Measurements from ENCODE around the gene TBX2. TPM values are rescaled to one million over a fixed set of nuclear protein-coding genes. Genes with fewer than 3 reads are reported as not detected.

The TBX2 gene
- total RNA-seq, 1 donor from 2014 or later = not detected

GRCh38 chr17:61411261-61412142 lies 11.9 kb downstream of the TBX2 start:
- Mint-ChIP-seq H3K4me3 (peak overlapping the region; percentile 83), H3K27me3 (ENCODE audit: insufficient read depth, low read depth) (peaks cover 53% of the 10 kb centered on the region), H3K4me1 (peaks cover 16% of the 10 kb centered on the region), H3K9me3 (no peaks in the 10 kb centered on the region), H3K27ac (no peak overlapping the region), H3K36me3 (no peaks in the 10 kb centered on the region)
- no peak overlapping the region for H3K27ac ChIP-seq
- no peaks in the 10 kb centered on the region for H3K36me3 ChIP-seq
- peak overlapping the region; percentile 80 for H3K4me2 ChIP-seq
- peaks cover 100% of the 10 kb centered on the region for H3K27me3 ChIP-seq
- TF ChIP-seq EZH2phosphoT487 (IDR thresholded peaks at IDR 0.05) (peak; percentile 63), CTCF (IDR thresholded peaks at IDR 0.05) (peak; percentile 48), EZH2 (IDR thresholded peaks at IDR 0.05) (peak; percentile 62)
- H3K4me3 ChIP-seq = peak overlapping the region; percentile 51
- H4K20me1 ChIP-seq (ENCODE audit: low read depth) = peaks cover 44% of the 10 kb centered on the region
- peaks cover 31% of the 10 kb centered on the region for H3F3A ChIP-seq (ENCODE audit: low read depth)
- H3K4me1 ChIP-seq = peaks cover 7% of the 10 kb centered on the region
- DNase-seq (ENCODE audit: low spot score) = peak; percentile 87
- H3K9ac ChIP-seq = no peak overlapping the region
- H3K9me3 ChIP-seq (ENCODE audit: low read depth) = no peaks in the 10 kb centered on the region
- H2AFZ ChIP-seq (replicated peaks) = peak overlapping the region; percentile 22
- H3K79me2 ChIP-seq (ENCODE audit: low read depth) = no peaks in the 10 kb centered on the region

GRCh38 chr17:61412143-61412859 lies 12.7 kb downstream of the TBX2 start:
- TF ChIP-seq CTCF (IDR thresholded peaks at IDR 0.05) (peak; percentile 96), EZH2 (IDR thresholded peaks at IDR 0.05) (peak; percentile 80), EZH2phosphoT487 (IDR thresholded peaks at IDR 0.05) (peak; percentile 45)
- peaks cover 36% of the 10 kb centered on the region for H4K20me1 ChIP-seq (ENCODE audit: low read depth)
- H3K79me2 ChIP-seq (ENCODE audit: low read depth) = no peaks in the 10 kb centered on the region
- no peak overlapping the region for H3K27ac Mint-ChIP-seq
- peaks cover 31% of the 10 kb centered on the region for H3F3A ChIP-seq (ENCODE audit: low read depth)
- H3K27ac ChIP-seq = no peak overlapping the region
- H3K4me3 Mint-ChIP-seq = peak overlapping the region; percentile 66
- DNase-seq (ENCODE audit: low spot score) = peak; percentile 92
- H3K9ac ChIP-seq = no peak overlapping the region
- peak overlapping the region; percentile 89 for H2AFZ ChIP-seq (replicated peaks)
- H3K36me3 ChIP-seq = no peaks in the 10 kb centered on the region
- H3K27me3 ChIP-seq = peaks cover 98% of the 10 kb centered on the region
- peaks cover 16% of the 10 kb centered on the region for H3K4me1 Mint-ChIP-seq
- peaks cover 9% of the 10 kb centered on the region for H3K4me1 ChIP-seq
- peak overlapping the region; percentile 51 for H3K4me3 ChIP-seq
- peaks cover 46% of the 10 kb centered on the region for H3K27me3 Mint-ChIP-seq (ENCODE audit: insufficient read depth, low read depth)
- no peaks in the 10 kb centered on the region for H3K36me3 Mint-ChIP-seq
- H3K9me3 ChIP-seq (ENCODE audit: low read depth) = no peaks in the 10 kb centered on the region
- no peaks in the 10 kb centered on the region for H3K9me3 Mint-ChIP-seq
- peak overlapping the region; percentile 80 for H3K4me2 ChIP-seq

- Histone ChIP-seq H3K27ac (no peak overlapping the region), H3K4me1 (peaks cover 9% of the 10 kb centered on the region), H3K4me2 (peak overlapping the region; percentile 80), H3K4me3 (peak overlapping the region; percentile 51), H3K9ac (no peak overlapping the region), H3K79me2 (ENCODE audit: low read depth) (no peaks in the 10 kb centered on the region), H3K9me3 (ENCODE audit: low read depth) (no peaks in the 10 kb centered on the region), H3K36me3 (no peaks in the 10 kb centered on the region), H3F3A (ENCODE audit: low read depth) (peaks cover 31% of the 10 kb centered on the region), H3K27me3 (peaks cover 98% of the 10 kb centered on the region), H2AFZ (replicated peaks) (peak overlapping the region; percentile 89), H4K20me1 (ENCODE audit: low read depth) (peaks cover 29% of the 10 kb centered on the region)
- peaks cover 40% of the 10 kb centered on the region for H3K27me3 Mint-ChIP-seq (ENCODE audit: insufficient read depth, low read depth)
- TF ChIP-seq EZH2 (IDR thresholded peaks at IDR 0.05) (peak; percentile 71), CTCF (IDR thresholded peaks at IDR 0.05) (no peak)
- peak overlapping the region; percentile 80 for H3K4me3 Mint-ChIP-seq
- H3K36me3 Mint-ChIP-seq = no peaks in the 10 kb centered on the region
- H3K4me1 Mint-ChIP-seq = peaks cover 16% of the 10 kb centered on the region
- peak; percentile 60 for DNase-seq (ENCODE audit: low spot score)
- H3K27ac Mint-ChIP-seq = no peak overlapping the region
- no peaks in the 10 kb centered on the region for H3K9me3 Mint-ChIP-seq
These were observed 13.4 kb downstream of the TBX2 start for GRCh38 chr17:61412860-61413660.
